SK-N-MC (cell line): ENCODE measurements around the gene PXN.

Experiments
- EZH2 ChIP-seq: fragments of 200-600 bp; sonication (generic); IDR thresholded peaks from one replicate; pipeline ENCODE4 v1.6.1; 2017; ENCODE audit warnings: antibody characterized with exemption
- FOXP2 ChIP-seq: optimal IDR thresholded peaks from 2 replicates; pipeline ENCODE3; 2011; ENCODE audit warnings: mild to moderate bottlenecking, moderate library complexity; ENCODE audit not compliant: insufficient read depth; ENCODE audit errors: extremely low read length, control extremely low read depth
- POLR2AphosphoS5 ChIP-seq: IDR thresholded peaks from 2 replicates; pipeline ENCODE4 v1.6.1; 2012; ENCODE audit warnings: mild to moderate bottlenecking, low read depth, low read length, borderline replicate concordance

DNA sequence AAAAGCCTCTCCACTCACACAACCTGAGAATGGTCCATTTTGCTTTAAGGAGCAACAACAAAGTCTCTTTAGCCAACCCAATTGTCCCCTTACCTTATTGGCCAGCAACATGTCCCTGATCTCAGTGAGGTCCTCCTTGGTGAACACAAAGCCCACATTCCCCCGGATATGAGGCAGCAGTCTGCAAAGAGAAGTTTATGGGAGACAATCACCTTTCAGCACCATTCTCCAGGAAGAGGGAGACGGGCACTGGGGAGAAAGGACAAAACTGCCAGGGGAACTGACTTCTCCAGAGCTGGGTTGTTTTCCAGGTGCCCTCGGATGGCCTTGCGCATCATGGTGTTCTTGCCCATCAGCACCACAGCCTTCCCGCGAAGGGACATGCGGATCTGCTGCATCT, 66.5 kb downstream of the PXN start:
- TF ChIP-seq EZH2 (no peak), POLR2AphosphoS5 (no peak), FOXP2 (no peak)
